Left cardiac atrium (tissue), 4 donors: ENCODE results near the gene ETV3L. TPM values are rescaled to one million over a fixed set of nuclear protein-coding genes. Genes with fewer than 3 reads are reported as not detected.

Experiments used
- ATAC-seq, 2 donors: fragments of 200-7000 bp; cut with Tn5 transposase; one replicate each; pipeline ENCODE4 v1.9.1; 2020; ENCODE audit warnings: mild to moderate bottlenecking in 2 of 2, moderate library complexity in 2 of 2
- DNase-seq: peaks from one replicate; pipeline ENCODE4 v3.0.0-alpha.2; 2020
- intact Hi-C, 2 donors: fragments of 100-400 bp; cut with DNase I; formaldehyde crosslinking; loops; one replicate each; pipeline versions ENCODE4 v1.14.1 to v1.15.1; 2022 to 2023
- total RNA-seq, 2 donors: library from RNA; stranded (reverse); fragmentation: NEBNext Ultra II Directional; extraction: Animal tissue kit (Norgen Biotek cat#: 25700); gene quantifications; one replicate each; pipeline ENCODE4 v1.2.1, GENCODE V29; 2021
- donor health status: DM: no; HTN: yes; CAD: no.
- donor health status: DM: no; HTN: yes; CAD: no; lungs with severe emphysema.
- donor health status: DM: yes; HTN: yes; CAD: no.
- donor health status: Dilated cardiomyopathy.

The ETV3L gene
- total RNA-seq, 2 donors from 2014 or later, result not detected

DNA sequence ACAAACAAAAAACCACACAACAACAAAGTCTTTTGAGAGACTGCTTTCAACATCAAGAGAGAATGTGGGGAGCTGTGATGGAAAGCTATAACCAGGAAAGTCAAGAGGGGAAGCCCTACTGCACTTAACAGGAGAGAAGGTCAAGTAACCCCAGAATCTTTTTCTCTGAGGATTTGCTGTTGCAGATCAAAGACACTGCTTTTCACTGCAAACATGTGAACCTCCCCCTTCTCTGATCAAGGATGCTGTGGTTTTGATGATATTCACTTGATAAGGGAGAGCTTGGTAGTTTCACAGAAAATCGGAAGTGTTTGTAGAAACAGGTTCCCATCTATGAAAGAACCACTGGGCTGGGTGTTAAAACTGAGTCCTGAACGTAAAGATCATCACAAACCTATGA is 33.8 kb upstream of the ETV3L start:
- DNase-seq (no peak), ATAC-seq (no peak)
- intact Hi-C loops, result no loop called here

DNA sequence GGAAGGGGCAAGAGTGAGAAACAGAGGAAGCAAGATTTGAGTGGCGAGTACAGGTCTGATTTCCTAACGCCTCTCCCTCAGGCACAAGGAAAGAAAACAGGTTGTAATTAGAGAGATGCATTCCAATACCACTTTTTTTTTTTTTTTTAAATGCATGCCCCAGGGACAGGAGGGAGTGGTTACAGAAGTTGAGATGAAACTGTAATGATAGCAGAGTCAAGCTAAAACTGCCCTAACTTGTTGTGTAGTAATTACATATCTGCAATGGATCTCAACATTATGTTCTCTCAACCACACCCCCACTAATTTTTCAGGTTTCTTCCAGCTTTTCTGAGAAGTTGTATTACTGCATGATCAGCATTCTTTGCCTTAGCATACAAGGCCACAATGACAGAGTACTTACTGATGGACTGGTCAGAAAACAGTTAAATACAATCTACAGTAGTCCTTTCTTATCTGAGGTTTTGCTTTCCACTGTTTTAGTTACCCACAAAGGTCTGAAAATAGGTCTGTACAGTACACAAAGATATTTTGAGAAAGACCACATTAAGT is 33.1 kb upstream of the ETV3L start:
- DNase-seq, result no peak
- ATAC-seq, result no peak
- intact Hi-C loops, result no loop called here

DNA sequence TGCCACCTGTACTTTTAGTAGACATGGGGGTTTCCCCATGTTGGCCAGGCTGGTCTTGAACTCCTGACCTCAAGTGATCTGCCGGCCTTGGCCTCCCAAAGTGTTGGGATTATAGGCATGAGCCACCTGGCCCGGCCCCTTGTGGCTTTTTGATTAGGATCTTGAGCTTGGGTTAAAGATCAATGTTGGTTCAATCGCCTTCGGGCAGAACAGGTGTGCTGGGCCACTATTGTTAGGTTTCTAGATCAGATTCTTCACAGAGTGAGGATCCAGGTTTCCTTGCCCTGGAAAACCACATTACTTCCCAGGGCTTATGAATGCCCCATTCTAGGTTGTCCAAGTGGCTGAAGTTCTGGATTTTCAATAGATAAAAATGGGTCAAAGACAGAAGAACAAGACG is 32.5 kb upstream of the ETV3L start:
- intact Hi-C loops, result no loop called here
- ATAC-seq, result no peak
- DNase-seq, result no peak

DNA sequence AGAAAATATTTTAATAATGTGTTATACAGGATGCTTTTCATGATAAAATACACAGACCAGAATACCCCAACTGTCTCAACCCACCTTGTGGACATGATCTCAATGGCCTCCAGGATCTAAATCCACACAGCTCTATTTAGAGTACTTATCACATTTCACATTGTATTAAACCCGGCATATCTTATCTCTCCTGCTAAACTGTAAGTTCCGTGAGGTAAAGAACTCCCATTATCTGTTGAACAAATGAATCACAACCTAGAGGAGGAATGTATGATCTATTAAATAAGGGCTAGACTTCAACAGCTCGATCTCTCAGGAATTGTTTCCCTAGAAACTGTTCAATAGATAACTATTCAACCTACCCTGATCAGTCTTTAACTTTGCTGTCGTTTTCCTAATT is 31.7 kb upstream of the ETV3L start:
- ATAC-seq (no peak), DNase-seq (no peak)
- intact Hi-C loops, result no loop called here

DNA sequence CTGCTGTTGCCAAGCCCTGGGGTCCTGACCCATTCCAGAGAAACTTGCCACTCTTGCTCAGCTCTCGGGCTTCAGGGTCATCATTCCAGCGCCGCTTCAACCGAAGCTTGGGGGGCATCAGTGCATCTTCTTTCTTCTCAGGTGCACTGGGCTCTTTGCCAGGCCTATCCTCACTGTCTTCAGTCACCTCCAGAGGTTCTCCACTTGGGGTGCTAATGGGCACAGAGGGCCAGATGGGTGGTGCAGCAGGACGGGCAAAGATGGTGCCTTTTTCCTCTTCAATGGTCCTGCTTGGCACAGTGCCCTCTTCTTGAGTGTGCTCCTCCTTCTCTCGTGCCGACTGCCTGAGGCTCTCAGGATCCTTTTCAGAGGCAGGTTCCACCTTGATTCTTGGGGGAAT is 25.2 kb upstream of the ETV3L start:
- DNase-seq (no peak), ATAC-seq (no peak)
- intact Hi-C loops, result no loop called here

DNA sequence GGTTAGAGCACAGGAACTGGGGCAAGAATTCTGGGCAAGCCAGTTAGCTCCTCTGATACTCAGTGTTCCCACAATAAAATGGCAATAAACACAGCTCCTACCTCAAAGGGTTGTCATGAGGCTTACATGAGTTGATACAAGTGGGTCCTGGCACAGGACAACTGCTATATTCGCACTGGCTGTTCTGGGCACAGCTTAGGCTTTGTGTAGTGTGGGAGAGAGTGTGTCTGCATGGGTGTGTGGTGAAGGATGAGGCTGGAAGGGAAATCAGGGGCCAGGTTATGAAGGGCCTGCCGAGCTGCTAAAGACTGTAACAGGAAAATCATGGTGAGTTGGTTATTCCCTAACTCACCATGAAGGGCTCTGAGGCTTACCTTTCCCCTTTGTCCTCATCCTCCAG is 19.8 kb upstream of the ETV3L start:
- no peak for DNase-seq
- no peak for ATAC-seq
- intact Hi-C loops, result no loop called here

DNA sequence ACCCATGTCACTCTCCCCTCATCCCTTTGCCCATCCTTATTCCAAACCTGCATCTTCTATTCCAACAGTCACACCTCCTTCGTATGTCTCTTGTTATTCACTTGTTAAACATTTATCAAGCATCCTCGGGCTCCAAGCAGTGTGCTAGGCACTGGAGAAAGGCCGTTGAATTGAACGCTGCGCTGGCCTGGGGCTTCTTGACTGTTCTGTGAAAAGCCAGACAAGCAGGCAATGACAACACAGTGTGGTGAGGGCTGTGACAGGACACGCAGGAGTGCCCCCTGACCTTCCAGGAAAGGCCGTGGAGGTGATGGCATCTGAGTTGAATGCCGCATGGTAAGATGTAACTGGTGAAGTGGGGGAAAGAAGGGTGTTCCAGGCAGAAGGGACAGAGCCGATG is 19.4 kb upstream of the ETV3L start:
- ATAC-seq (no peak), DNase-seq (no peak)
- intact Hi-C loops, result no loop called here

DNA sequence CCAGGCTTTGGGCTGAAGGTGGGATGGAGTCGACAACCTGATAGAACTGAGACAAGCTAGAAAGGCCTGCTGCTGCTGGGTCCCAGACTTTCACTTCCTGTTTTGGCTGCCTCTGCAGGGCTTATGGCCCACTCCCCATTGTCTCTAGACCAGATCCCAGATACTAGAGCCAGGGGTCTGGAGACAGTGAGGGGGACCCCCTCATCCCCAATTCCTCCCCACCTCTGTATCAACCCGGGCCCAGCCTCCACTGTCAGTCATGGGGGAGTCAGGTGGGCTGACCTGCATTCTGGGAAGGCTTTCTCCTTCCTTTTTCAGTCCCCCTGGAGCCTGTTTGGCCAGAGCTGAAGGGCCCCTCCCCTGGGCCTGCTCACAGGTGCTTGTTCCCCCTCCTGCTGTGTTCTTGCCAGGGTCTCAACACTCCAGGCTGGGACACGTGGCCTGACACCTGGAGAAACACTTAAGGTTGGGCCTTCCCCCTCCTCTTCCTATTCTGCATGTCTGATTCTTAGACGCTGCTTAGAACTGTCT is 18.0 kb upstream of the ETV3L start:
- intact Hi-C loops, result no loop called here
- ATAC-seq, result no peak
- DNase-seq, result no peak

DNA sequence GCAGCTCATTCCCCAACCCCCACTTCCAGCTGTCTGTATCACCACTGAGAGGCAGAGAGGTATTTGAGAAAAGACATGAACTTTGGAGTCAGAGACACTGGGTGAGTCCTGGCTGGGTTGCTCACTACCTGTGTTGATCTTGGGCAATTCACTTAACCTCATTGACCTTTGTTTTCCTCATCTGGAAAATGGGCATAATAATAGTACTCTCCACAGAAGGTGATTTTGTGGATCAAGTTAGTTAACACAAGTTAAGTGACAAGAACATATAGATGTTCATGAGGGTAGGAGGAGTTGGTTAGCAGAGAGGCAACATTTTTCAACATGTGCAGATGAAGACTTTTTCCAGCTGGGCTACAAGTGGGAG is 17.1 kb upstream of the ETV3L start:
- ATAC-seq (no peak), DNase-seq (no peak)
- intact Hi-C loops, result no loop called here

DNA sequence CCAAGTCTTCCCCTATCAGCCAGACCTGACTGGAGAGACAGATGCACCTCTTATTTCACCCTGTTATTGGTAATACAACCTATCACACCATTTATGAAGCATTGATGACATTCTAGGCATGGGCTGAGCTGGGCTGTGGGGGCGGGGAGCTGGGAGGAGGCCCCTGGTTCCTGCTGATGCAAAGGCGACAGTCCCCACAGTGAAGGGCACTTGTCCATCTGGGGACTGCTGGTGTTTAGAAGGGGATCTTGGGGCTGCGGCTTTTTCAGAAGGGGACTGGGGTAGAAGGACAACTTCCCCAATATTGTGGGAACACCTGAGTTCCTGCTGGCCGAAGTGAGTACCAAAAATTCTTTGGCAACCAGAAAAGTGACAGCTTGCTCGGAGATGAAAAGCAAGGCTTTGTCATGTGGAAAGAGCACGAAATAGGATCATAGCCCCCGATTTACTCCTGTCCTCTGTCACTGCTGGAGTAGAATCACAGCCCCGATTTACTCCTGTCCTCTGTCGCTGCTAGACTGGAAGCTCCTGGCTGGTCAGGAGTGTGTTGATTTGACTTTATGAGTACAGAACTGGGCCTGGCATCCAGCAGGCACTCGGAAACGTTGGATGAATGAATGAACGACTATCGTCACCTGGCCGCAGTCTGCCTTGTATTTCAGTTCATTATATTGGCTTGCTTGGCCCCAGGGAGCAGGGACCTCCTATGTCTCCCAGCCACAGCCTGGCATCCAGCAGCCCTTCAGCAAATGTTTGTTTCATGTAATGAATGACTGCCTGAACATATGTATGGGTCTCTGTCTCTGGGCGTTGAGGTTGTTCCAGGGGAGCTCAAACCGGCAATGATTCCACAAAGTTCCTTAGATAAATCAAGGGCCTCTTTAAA is 16.5 kb upstream of the ETV3L start:
- intact Hi-C loops, result no loop called here
- no peak for ATAC-seq
- no peak for DNase-seq

DNA sequence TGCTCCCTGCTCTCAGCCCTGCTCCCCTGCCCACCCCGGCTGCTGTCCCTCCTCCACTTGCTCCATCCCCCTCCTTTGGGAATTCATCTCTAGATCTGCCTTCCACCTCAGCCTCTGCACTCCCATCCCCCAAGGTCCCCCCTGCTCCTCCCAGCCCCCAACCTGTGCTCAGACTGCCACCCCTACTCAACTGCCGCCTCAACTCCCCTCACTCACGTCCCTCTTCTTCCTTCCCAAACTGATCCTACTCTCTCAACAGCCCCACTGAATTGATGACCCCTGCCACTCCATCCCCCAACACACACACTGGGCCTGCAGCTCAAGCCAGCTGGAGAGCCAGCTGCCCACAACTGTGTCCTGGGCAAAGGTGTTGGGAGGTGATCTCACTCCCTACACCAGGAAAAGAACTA is 15.8 kb upstream of the ETV3L start:
- DNase-seq, result no peak
- intact Hi-C loops, result no loop called here

DNA sequence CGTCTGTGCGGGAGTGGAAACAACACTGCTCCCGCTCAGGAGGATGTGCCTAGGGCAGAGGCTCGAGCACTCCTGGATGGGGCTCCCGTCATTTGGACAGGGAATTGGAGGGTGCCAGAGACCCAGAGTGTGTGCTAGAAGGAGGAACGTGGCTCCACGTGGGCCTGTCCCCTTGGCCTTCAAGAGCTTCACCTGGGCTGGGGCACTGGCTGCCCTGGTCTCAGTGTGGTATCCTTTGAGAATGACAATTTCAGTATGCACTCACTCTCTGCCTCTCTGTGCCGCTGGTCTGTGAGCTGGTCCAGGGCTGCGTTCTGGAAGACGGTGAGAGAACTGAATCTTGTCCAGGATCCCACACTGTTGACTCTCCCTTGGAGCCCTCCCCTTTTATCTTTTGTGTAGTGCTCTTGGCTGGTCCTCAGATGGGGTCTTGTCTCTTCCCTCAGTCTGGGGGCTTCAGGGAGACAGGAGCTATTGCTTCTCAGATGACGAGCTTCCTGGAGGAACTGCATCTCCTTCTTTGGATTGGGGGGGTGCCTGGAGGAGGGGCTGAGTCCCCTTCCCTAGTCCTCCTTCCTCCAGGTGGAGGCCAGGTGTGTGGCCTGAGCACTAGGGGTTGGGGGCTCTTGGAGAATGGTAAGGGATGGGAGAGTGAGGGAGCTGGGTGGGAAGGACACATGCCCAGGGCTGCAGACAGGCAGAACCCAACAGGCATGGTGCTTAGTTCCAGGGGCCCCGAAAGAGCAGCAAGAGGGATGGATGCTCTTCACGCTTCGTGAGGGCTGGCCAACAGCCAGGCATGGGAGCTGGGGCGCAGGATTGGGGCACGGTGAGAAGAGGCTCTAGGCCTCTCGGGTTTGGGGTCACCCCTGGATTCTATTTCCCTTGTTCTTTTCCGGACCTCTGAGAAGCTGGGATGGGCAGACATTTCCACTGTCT is 14.8 kb upstream of the ETV3L start:
- intact Hi-C loops, result no loop called here
- no peak for ATAC-seq

More for the DNA sequence above, 15.8 kb upstream of the ETV3L start:
- no peak for ATAC-seq

DNA sequence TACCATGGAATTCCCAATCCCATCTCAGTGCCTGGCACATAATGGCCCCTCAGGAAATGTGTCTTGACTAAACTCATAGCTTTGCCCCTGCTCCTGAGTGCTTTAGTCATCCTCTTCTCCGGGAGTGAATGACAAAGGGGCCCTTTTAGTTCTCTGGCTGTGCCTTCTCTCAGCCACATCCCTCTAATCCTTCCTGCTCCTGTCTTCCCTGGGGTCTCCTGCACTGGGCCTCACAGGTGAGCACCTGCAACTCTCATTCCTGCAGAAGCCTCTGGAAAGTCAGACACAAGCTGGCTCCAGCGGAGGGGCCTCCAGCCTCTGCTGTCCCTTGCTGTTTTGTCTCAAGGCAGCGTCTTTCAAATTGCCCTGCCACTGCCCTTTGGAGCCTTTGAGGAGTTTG is 14.0 kb upstream of the ETV3L start:
- no peak for DNase-seq
- ATAC-seq, result no peak
- intact Hi-C loops, result no loop called here

More for the DNA sequence above, 14.8 kb upstream of the ETV3L start:
- DNase-seq, result no peak

DNA sequence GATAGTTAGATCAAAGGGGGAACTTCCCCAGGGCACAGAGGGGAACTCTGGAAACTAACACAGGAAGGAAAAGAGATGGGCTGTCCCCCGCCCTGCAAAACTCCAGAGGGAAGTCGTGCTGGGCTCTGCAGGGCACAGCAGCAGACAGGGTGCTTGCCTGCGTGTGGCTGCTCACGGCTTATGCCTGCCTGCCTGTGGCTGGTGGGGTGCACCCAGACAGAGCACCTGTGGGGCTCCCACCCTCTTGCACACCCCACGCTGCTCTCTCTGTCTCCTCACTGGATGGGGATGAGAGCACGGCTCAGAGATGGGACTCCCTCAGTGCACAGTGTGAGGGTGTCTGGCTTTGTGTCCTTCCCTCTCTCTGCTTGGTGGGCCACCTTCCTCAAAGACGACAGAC is 13.5 kb upstream of the ETV3L start:
- intact Hi-C loops, result no loop called here
- ATAC-seq (peak in 1 of 2 donors; percentile 52), DNase-seq (no peak)

DNA sequence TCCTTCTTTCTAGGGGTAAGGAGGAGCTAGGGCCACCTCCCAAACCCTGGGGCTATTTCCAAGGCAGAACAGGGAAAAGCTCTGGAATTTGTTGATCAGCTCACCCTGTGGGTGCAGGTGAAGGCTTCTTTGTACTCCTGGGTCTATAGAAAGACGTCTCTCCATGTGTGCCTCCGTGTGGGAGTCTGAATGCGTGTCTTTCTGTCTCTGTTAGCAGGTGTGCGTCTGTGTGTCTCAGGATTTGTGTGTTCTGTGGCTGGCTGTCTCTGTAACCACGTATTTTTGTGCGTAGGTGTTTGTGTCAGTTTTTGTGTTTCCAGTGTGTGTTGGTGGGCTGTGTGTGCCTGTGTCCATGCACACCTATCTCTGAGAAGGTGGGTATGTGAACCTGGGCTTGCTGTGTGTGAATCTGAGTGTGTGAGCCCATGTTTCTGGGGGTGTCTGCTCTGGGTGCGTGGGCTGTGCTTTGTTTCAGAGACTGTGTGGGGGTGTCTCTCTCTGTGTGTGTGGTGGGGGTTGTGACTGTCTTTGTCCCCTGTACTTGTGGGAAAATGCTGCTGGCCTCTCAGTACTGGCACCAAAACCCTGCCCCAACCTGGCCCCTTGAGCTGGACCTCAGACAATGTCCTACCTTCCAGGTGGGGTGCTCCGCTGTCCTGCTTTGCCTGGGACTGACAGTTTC is 12.7 kb upstream of the ETV3L start:
- ATAC-seq, result no peak
- intact Hi-C loops, result no loop called here
- DNase-seq, result no peak

DNA sequence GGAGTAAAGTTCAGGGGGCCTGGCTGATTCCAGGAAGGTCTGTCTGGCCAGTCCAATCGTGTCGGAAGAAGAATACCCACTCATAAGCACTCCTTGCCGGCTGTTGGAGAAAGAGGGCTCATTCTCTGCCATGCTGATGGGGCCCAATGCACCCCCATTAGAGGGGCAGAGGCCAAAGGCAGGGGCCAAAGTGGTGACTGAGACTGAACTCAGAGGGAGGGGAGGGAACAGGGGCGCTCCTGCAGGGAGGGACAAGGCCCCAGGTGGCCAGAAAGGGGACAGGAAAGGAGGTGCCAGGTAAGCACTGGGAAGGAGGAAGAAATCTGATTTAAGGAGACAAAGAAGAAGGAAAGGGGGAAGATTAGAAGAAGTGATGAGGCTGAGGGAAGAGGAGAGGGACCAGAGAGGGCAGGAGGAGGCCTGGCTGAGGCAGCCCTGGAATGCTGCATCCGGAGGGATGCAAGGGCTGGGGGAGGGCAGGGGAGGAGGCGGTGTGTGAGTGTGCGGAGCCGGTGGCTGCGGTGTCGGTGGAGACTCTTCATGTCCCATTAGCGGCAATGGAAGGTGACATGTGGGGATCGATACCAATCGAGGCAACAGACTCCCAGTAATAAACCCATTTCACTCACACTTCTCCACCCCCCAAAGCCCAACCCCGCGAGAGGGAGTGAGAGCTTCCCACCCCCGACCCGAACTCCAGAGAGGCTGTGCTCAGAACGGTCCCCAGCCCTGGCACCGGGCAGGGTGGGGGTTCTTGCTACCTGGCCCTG is 12.0 kb upstream of the ETV3L start:
- no peak for DNase-seq
- ATAC-seq, result no peak
- intact Hi-C loops, result no loop called here

DNA sequence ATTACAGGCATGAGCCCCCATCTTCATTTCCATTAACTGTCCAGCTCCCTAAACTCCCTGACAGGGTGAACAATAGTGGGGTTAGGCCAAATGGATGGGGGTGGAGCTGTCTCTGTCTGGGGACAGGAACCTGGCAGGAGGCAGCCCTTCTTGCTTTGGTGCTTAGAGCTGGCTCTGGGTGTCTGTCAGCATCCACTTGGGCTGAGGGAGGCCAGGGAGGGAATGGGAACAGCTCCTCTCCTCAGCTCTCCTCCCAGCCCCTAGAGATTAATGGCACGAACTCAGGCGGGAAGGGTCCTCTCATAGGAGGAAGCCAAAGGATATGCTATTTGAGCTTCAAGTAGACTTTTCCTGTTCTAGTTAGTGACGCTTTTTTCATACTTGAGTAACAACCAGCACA is 11.1 kb upstream of the ETV3L start:
- ATAC-seq (no peak), DNase-seq (no peak)
- intact Hi-C loops, result no loop called here

DNA sequence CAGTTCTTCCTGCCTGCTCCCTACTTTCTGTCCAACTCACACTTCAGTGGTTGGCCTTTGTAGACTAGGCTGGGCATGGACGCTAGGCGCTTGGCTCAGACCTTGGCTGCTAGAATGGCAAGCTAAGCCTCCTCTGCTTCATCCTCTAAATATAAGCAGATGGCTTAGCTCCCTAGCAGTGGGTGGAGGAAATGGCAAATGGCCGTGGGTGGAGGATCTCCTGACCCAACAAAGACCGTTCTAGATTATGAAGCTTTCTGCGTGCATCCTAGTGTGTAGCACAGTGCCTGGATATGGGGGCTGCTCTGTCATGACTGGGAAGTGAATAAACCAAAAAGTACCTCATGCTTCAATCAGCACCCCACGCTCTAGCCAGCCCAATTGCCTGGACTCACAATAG is 10.4 kb upstream of the ETV3L start:
- no peak for DNase-seq
- ATAC-seq, result no peak
- intact Hi-C loops, result no loop called here

DNA sequence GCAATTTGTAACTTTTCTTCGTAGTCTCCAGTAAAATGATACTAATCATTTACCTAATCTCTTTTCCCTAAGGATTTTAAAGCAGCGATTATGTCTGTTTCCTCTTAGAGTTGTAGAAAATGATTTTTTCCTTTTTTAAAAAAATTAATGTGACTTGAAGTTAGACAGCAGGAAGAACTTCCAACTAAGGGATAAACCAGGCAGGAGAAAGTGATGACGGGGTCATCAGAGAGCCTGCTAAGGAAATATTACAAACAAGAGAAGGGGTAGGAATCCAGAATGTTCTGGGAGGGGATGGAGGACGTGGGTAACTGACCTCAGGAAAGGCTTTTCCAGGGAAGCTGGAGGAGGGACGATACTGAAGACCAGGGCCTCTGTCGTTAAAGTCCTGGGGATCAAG is 8.8 kb upstream of the ETV3L start:
- intact Hi-C loops, result no loop called here
- ATAC-seq (no peak), DNase-seq (no peak)
